IMR-90 (cell line): ENCODE data around the gene PRRC2A. TPM values are rescaled to one million over a fixed set of nuclear protein-coding genes. Genes with fewer than 3 reads are reported as not detected.

Source experiments
- ATAC-seq: fragments of 200-7000 bp; cut with Tn5 transposase; 2 replicates; pipeline ENCODE4 v1.9.1; 2020; ENCODE audit warnings: low read depth, mild to moderate bottlenecking, moderate library complexity
- BruUV-seq: library from RNA; stranded (reverse); fragments of 400-500 nt; replicated peaks from 2 replicates; lab custom pipeline; 2021; lab: Mats Ljungman, UMichigan
- CTCF ChIA-PET: fragments of 300-600 bp; formaldehyde crosslinking; extraction: SDS; loops from one replicate; lab custom pipeline; 2021; ENCODE audit warnings: antibody characterized with exemption; lab: Yijun Ruan, JAX
- POLR2A ChIA-PET: fragments of 300-600 bp; sonication (Branson Sonifier 250); formaldehyde crosslinking; loops from one replicate; lab custom pipeline; 2022; ENCODE audit warnings: antibody characterized with exemption; ENCODE audit not compliant: unreplicated experiment; lab: Charles Lee
- DNase-seq: peaks from one replicate; pipeline ENCODE4 v3.0.0; 2013
- H2AFZ ChIP-seq: replicated peaks from 2 replicates; pipeline ENCODE3; 2013; ENCODE audit warnings: low read length, mild to moderate bottlenecking; ENCODE audit not compliant: poor library complexity
- H2AK5ac ChIP-seq: 2 replicates; pipeline ENCODE4 v1.6.1; 2013; ENCODE audit warnings: low read depth, low read length, inconsistent platforms
- H2AK9ac ChIP-seq: replicated peaks from 2 replicates; pipeline ENCODE3; 2013; ENCODE audit warnings: mild to moderate bottlenecking, low read depth, low read length, moderate library complexity; ENCODE audit not compliant: poor library complexity
- H2BK120ac ChIP-seq: 2 replicates; pipeline ENCODE4 v1.6.1; 2013; ENCODE audit warnings: low read depth, low read length, inconsistent platforms
- H2BK15ac ChIP-seq: 3 replicates; pipeline ENCODE4 v1.6.1; 2013; ENCODE audit warnings: low read depth, low read length, inconsistent platforms
- H2BK20ac ChIP-seq: 2 replicates; pipeline ENCODE4 v1.6.1; 2013; ENCODE audit warnings: low read depth, mild to moderate bottlenecking, inconsistent platforms, low read length, moderate library complexity
- H2BK5ac ChIP-seq: 2 replicates; pipeline ENCODE4 v1.6.1; 2013; ENCODE audit warnings: mild to moderate bottlenecking, low read depth, low read length, inconsistent platforms; ENCODE audit not compliant: poor library complexity, severe bottlenecking
- H3K14ac ChIP-seq: replicated peaks from 2 replicates; pipeline ENCODE4 v1.6.1; 2013; ENCODE audit warnings: low read depth, low read length, inconsistent platforms
- H3K18ac ChIP-seq: 2 replicates; pipeline ENCODE4 v1.6.1; 2013; ENCODE audit warnings: low read depth, low read length, control low read depth
- H3K23ac ChIP-seq: 2 replicates; pipeline ENCODE4 v1.6.1; 2013; ENCODE audit warnings: low read depth, low read length, inconsistent platforms
- H3K27ac ChIP-seq: 2 replicates; pipeline ENCODE4 v1.5.1; 2013; ENCODE audit warnings: mild to moderate bottlenecking, control low read depth, low read length; ENCODE audit not compliant: insufficient read depth
- H3K27me3 ChIP-seq: 2 replicates; pipeline ENCODE4 v1.6.1; 2013; ENCODE audit warnings: low read length; ENCODE audit not compliant: control insufficient read depth, insufficient read depth
- H3K36me3 ChIP-seq: 2 replicates; pipeline ENCODE4 v1.6.1; 2013; ENCODE audit warnings: low read length, mixed read lengths; ENCODE audit not compliant: control insufficient read depth, insufficient read depth
- H3K4ac ChIP-seq: 2 replicates; pipeline ENCODE4 v1.6.1; 2013; ENCODE audit warnings: low read depth, low read length, inconsistent platforms
- H3K4me1 ChIP-seq: 2 replicates; pipeline ENCODE4 v1.6.1; 2013; ENCODE audit warnings: low read length, mixed read lengths; ENCODE audit not compliant: control insufficient read depth, insufficient read depth
- H3K4me2 ChIP-seq: 2 replicates; pipeline ENCODE4 v1.6.1; 2013; ENCODE audit warnings: low read depth, mild to moderate bottlenecking, control low read depth, low read length, moderate library complexity
- H3K4me3 ChIP-seq: 2 replicates; pipeline ENCODE4 v1.5.1; 2013; ENCODE audit warnings: low read depth, mild to moderate bottlenecking, control low read depth, low read length, moderate library complexity; ENCODE audit not compliant: insufficient read depth
- H3K56ac ChIP-seq: 2 replicates; pipeline ENCODE4 v1.6.1; 2013; ENCODE audit warnings: low read length, inconsistent platforms; ENCODE audit not compliant: insufficient read depth; ENCODE audit errors: extremely low read depth
- H3K79me1 ChIP-seq, 2 experiments: 2 replicates each; pipeline ENCODE4 v1.6.1; 2013; ENCODE audit warnings: low read length in 2 of 2, inconsistent platforms in 1 of 2, low read depth in 1 of 2
- H3K9ac ChIP-seq: 2 replicates; pipeline ENCODE4 v1.6.1; 2013; ENCODE audit warnings: low read depth, low read length, control low read depth
- H3K9me1 ChIP-seq: 2 replicates; pipeline ENCODE4 v1.6.1; 2013; ENCODE audit warnings: low read length, inconsistent platforms; ENCODE audit not compliant: insufficient read depth
- H3K9me3 ChIP-seq: 2 replicates; pipeline ENCODE4 v1.6.1; 2013; ENCODE audit warnings: low read length; ENCODE audit not compliant: control insufficient read depth, insufficient read depth
- H4K20me1 ChIP-seq: 2 replicates; pipeline ENCODE4 v1.6.1; 2013; ENCODE audit warnings: low read length, inconsistent platforms; ENCODE audit not compliant: insufficient read depth
- H4K5ac ChIP-seq: 2 replicates; pipeline ENCODE4 v1.6.1; 2013; ENCODE audit warnings: mild to moderate bottlenecking, low read depth, low read length, control low read depth
- H4K8ac ChIP-seq, 2 experiments: 2 replicates each; pipeline ENCODE4 v1.6.1; 2013; ENCODE audit warnings: low read depth in 2 of 2, low read length in 2 of 2, control low read depth in 1 of 2, inconsistent platforms in 1 of 2
- H4K91ac ChIP-seq: 2 replicates; pipeline ENCODE4 v1.6.1; 2013; ENCODE audit warnings: low read depth, low read length, inconsistent platforms; ENCODE audit not compliant: insufficient read depth
- CEBPB ChIP-seq: IDR thresholded peaks from 2 replicates; pipeline ENCODE4 v1.6.1; 2012; ENCODE audit warnings: low read depth, low read length, improper control_type of control experiment
- NFE2L2 ChIP-seq: fragments of 150-350 bp; IDR thresholded peaks from 2 replicates; pipeline ENCODE4 v1.6.1; 2016; ENCODE audit warnings: low read depth, mild to moderate bottlenecking, low read length
- WGBS, 2 experiments: methylation state at CpG; one replicate each; pipeline versions ENCODE4 v1.1.5 to v1.1.7; 2013; ENCODE audit warnings: missing lambda C conversion rate in 2 of 2; ENCODE audit not compliant: insufficient read length in 1 of 2; ENCODE audit errors: extremely low coverage in 2 of 2; 5-methylcytosine and 5-hydroxymethylcytosine counted together
- dilution Hi-C: fragments of 300-500 bp; cut with HindIII; formaldehyde crosslinking; loops from one replicate; pipeline ENCODE4 v1.14.3; 2018; ENCODE audit warnings: low sequenced_read_pairs; ENCODE audit not compliant: unreplicated experiment
- in situ Hi-C: fragments of 300-500 bp; cut with MboI; formaldehyde crosslinking; loops from 3 replicates; pipeline ENCODE4 v1.14.3; 2019; ENCODE audit warnings: low sequenced_read_pairs, inconsistent platforms, mixed read lengths
- intact Hi-C: fragments of 100-400 bp; cut with micrococcal nuclease; formaldehyde crosslinking; loops from 2 replicates; pipeline ENCODE4 v1.10.0; 2022
- polyA plus RNA-seq, 3 experiments: library from polyadenylated mRNA; depleted of rRNA; stranded (reverse); fragments of >200 nt; gene quantifications; 2 replicates each; pipeline ENCODE4 v1.2.3, GENCODE V29; 2012; ENCODE audit warnings: low replicate concordance in 1 of 3
- total RNA-seq: library from RNA; depleted of rRNA; stranded (reverse); fragments of >200 nt; gene quantifications from 2 replicates; pipeline ENCODE4 v1.2.3, GENCODE V29; 2012

Gene PRRC2A
- total and polyA plus RNA-seq, 2 of the 4 experiments (the other 2 are of a cell fraction): 7.7 to 88.6 TPM

GRCh38 chr6:31655349-31656237 is 35.1 kb downstream of the PRRC2A start, which contains the start of gene APOM:
TSS of gene APOM (plus strand) at chr6:31655894. CDS start at chr6:31655967, 73 bp downstream.
- 80% methylated on average over 2 of the region's 8 CpGs; no CpG with 5 or more reads in 1 of the 2 experiments for WGBS, 2 experiments
- Histone ChIP-seq H3K4me2 (no peak within 1 kb of the TSS), H3K4me1 (peaks cover 13% of the 10 kb centered on the region; the same call in 1 of the 2 replicates), H2BK5ac (no peak within 1 kb of the TSS), H3K9ac (no peak within 1 kb of the TSS), H3K9me3 (no peaks in the 10 kb centered on the region), H3K23ac (no peak within 1 kb of the TSS), H4K5ac (no peak within 1 kb of the TSS), H3K36me3 (peaks cover 8% of the 10 kb centered on the region), H2AK5ac (no peak within 1 kb of the TSS), H4K20me1 (peaks cover 17% of the 10 kb centered on the region), H3K18ac (no peak within 1 kb of the TSS), H4K8ac (no peak within 1 kb of the TSS), H3K4me3 (no peak within 1 kb of the TSS), H3K27me3 (no peaks in the 10 kb centered on the region), H3K4ac (no peak within 1 kb of the TSS; the same call in 1 of the 2 replicates), H2AFZ (no peak within 1 kb of the TSS), H2BK15ac (no peak within 1 kb of the TSS), H2BK120ac (no peak within 1 kb of the TSS), H4K91ac (no peak within 1 kb of the TSS), H2AK9ac (no peak within 1 kb of the TSS), H3K9me1 (peaks cover 21% of the 10 kb centered on the region), H3K56ac (no peak within 1 kb of the TSS), H3K14ac (no peak within 1 kb of the TSS), H2BK20ac (no peak within 1 kb of the TSS), H3K27ac (no peak within 1 kb of the TSS), H3K79me1 (peaks cover 21 to 75% of the 10 kb centered on the region in 2 experiments; a peak in 3 of 4 replicates)
- dilution Hi-C loops: no loop called here
- CTCF ChIA-PET: no interaction called here
- POLR2A ChIA-PET: interaction anchor here (0.5 kb wide), 1 partner anchor 303 kb away, joined by 3 read pairs; the partner anchor contains the start of genes NELFE and SKIC2
- no peak for ATAC-seq
- TF ChIP-seq NFE2L2 (no peak), CEBPB (no peak)
- intact Hi-C loops: no loop called here
- DNase-seq: no peak
- no TSS peak for BruUV-seq
- in situ Hi-C loops: no loop called here
